Stimulated activated naive CD4-positive, alpha-beta T cell (primary cell): ENCODE measurements around the gene BDH2.
A peak's percentile ranks its signal among the peaks of the same experiment; 100 is the strongest.

Source experiments
- DNase-seq, 6 experiments: peaks; one replicate each; lab custom pipeline; 2025; lab: John Stamatoyannopoulos, UW

The BDH2 gene

GRCh38 chr4:103085555-103086196 is 14.0 kb downstream of the BDH2 start:
- no peak for DNase-seq

- DNase-seq = no peak
Measured at GRCh38 chr4:103079621-103080020, 20.0 kb downstream of the BDH2 start.

- peak in 2 of 6 experiments; percentile 67 to 88 for DNase-seq
Measured at GRCh38 chr4:103076747-103077347, 22.8 kb downstream of the BDH2 start, which contains the start of gene SLC9B2. Gene SLC9B2 (minus strand): TSS chr4:103076761. CDS start chr4:103067550, 9,211 bp downstream.

- DNase-seq = peak; percentile 39 to 88 (median 62)
Measured at GRCh38 chr4:103075894-103076746, 23.5 kb downstream of the BDH2 start.

GRCh38 chr4:103075435-103075893 is 24.2 kb downstream of the BDH2 start:
- no peak for DNase-seq

GRCh38 chr4:103074744-103075434 is 24.7 kb downstream of the BDH2 start:
- no peak for DNase-seq

- no peak for DNase-seq
Measured at GRCh38 chr4:103073792-103074438, 25.7 kb downstream of the BDH2 start.

- no peak for DNase-seq
Measured at GRCh38 chr4:103067841-103068547, 31.6 kb downstream of the BDH2 start.

GRCh38 chr4:103060453-103061148 is 39.0 kb downstream of the BDH2 start:
- no peak for DNase-seq

- DNase-seq = no peak
Measured at GRCh38 chr4:103054030-103054429, 45.6 kb downstream of the BDH2 start.

- no peak for DNase-seq
Measured at GRCh38 chr4:103052779-103053178, 46.9 kb downstream of the BDH2 start.

GRCh38 chr4:103052145-103052544 is 47.5 kb downstream of the BDH2 start:
- DNase-seq = no peak

GRCh38 chr4:103050736-103051436 is 48.7 kb downstream of the BDH2 start:
- DNase-seq = no peak

- peak; percentile 1 to 62 (median 16) for DNase-seq
Measured at GRCh38 chr4:103046416-103047290, 53.0 kb downstream of the BDH2 start.

- DNase-seq = no peak
Measured at GRCh38 chr4:103044183-103044582, 55.5 kb downstream of the BDH2 start.

- no peak for DNase-seq
Measured at GRCh38 chr4:103036169-103036568, 63.5 kb downstream of the BDH2 start.

- DNase-seq = no peak
Measured at GRCh38 chr4:103032574-103032973, 67.1 kb downstream of the BDH2 start.

GRCh38 chr4:103030791-103031190 is 68.8 kb downstream of the BDH2 start:
- no peak for DNase-seq

- DNase-seq = no peak
Measured at GRCh38 chr4:103029300-103029699, 70.3 kb downstream of the BDH2 start.
